SK-N-SH (cell line): ENCODE data around the gene CDH13.
A peak's percentile ranks its signal among the peaks of the same experiment; 100 is the strongest.

Experiments used
- CHD2 ChIP-seq: fragments of 150-350 bp; IDR thresholded peaks from 2 replicates; pipeline ENCODE4 v1.6.1; 2018; ENCODE audit warnings: low read length; ENCODE audit not compliant: partially characterized antibody
- CTCF ChIP-seq: fragments of 200-600 bp; sonication (generic); IDR thresholded peaks from 2 replicates; pipeline ENCODE4 v1.6.1; 2017; ENCODE audit warnings: antibody characterized with exemption, mild to moderate bottlenecking, moderate library complexity
- FOXM1 ChIP-seq: IDR thresholded peaks from 2 replicates; pipeline ENCODE4 v1.4.0; 2012; ENCODE audit warnings: low read depth, mild to moderate bottlenecking
- GABPA ChIP-seq: IDR thresholded peaks from 2 replicates; pipeline ENCODE4 v1.4.0; 2012; ENCODE audit warnings: low read depth, mild to moderate bottlenecking
- MAX ChIP-seq: IDR thresholded peaks from 2 replicates; pipeline ENCODE4 v1.4.0; 2012; ENCODE audit warnings: low read depth
- MXI1 ChIP-seq: IDR thresholded peaks from 2 replicates; pipeline ENCODE4 v1.6.1; 2012; ENCODE audit warnings: mild to moderate bottlenecking, low read depth, low read length, improper control_type of control experiment
- POLR2AphosphoS5 ChIP-seq: IDR thresholded peaks from 2 replicates; pipeline ENCODE4 v1.6.1; 2012; ENCODE audit warnings: low read depth, low read length
- RAD21 ChIP-seq: IDR thresholded peaks from 2 replicates; pipeline ENCODE4 v1.6.1; 2012; ENCODE audit warnings: mild to moderate bottlenecking, low read length
- RCOR1 ChIP-seq: fragments of 150-350 bp; IDR thresholded peaks from 2 replicates; pipeline ENCODE4 v1.6.1; 2017; ENCODE audit warnings: antibody characterized with exemption, low read length
- REST ChIP-seq: IDR thresholded peaks from 2 replicates; pipeline ENCODE4 v1.6.1; 2012; ENCODE audit warnings: mild to moderate bottlenecking, low read depth, low read length, moderate library complexity
- SIN3A ChIP-seq: IDR thresholded peaks from 2 replicates; pipeline ENCODE4 v1.6.1; 2012; ENCODE audit warnings: low read depth, mild to moderate bottlenecking, low read length, moderate library complexity, borderline replicate concordance
- TEAD4 ChIP-seq: IDR thresholded peaks from 2 replicates; pipeline ENCODE4 v1.4.0; 2012; ENCODE audit warnings: mild to moderate bottlenecking, borderline replicate concordance; ENCODE audit not compliant: insufficient read depth
- USF2 ChIP-seq: fragments of 150-350 bp; IDR thresholded peaks from 2 replicates; pipeline ENCODE4 v1.6.1; 2017; ENCODE audit warnings: antibody characterized with exemption, low read length, low read depth, borderline replicate concordance
- YY1 ChIP-seq: IDR thresholded peaks from 2 replicates; pipeline ENCODE4 v1.4.0; 2012; ENCODE audit warnings: low read depth, mild to moderate bottlenecking

- peak; percentile 72 for TF ChIP-seq CTCF
- no peak for TF ChIP-seq CHD2
- no peak for TF ChIP-seq MXI1
- TF ChIP-seq RCOR1, result no peak
- TF ChIP-seq REST, result no peak
- TF ChIP-seq USF2, result no peak
- TF ChIP-seq YY1, result no peak
- no peak for TF ChIP-seq GABPA
- TF ChIP-seq POLR2AphosphoS5, result no peak
- TF ChIP-seq RAD21, result peak; percentile 66
- no peak for TF ChIP-seq SIN3A
- no peak for TF ChIP-seq MAX
- TF ChIP-seq FOXM1, result no peak
- TF ChIP-seq TEAD4, result no peak
Measured at GRCh38 chr16:83356266-83356665, 729.5 kb downstream of the CDH13 start.
